ENCODE data around the gene CCDC12. TPM values are rescaled to one million over a fixed set of nuclear protein-coding genes. Genes with fewer than 3 reads are reported as not detected.

Gene CCDC12
- total and polyA plus RNA-seq, 12 donors, result 33.2 to 145 (median 70.0) TPM

- no peak for DNase-seq
- Histone ChIP-seq H3K4me1 (replicated peaks in 1 of 2) (peaks cover 9 to 22% of the 10 kb centered on the region in 2 donors), H3K27ac (peak overlapping the region in 1 of 5 donors; percentile 40), H3K4me3 (no peak overlapping the region), H3K27me3 (peaks cover 11% of the 10 kb centered on the region), H3K36me3 (replicated peaks in 1 of 2) (no peaks in the 10 kb centered on the region), H3K9me3 (replicated peaks in 1 of 3) (no peaks in the 10 kb centered on the region)
- intact Hi-C loops (cut with DNase I), result loop anchor here in 1 of 2 donors (2.0 kb wide), 1 partner anchor 189 kb away; no protein-coding TSS in a partner anchor
- TF ChIP-seq CTCF (IDR thresholded peaks at IDR 0.05) (no peak), POLR2A (IDR thresholded peaks at IDR 0.05) (no peak)
- 77 to 86% (median 84%) methylated on average over 4 to 6 of the region's 6 CpGs for WGBS, 4 donors
Measured at GRCh38 chr3:46894256-46894655, 82.3 kb downstream of the CCDC12 start.

GRCh38 chr3:46893763-46894162, 82.8 kb downstream of the CCDC12 start:
- Histone ChIP-seq H3K9me3 (replicated peaks in 1 of 3) (no peaks in the 10 kb centered on the region), H3K4me3 (no peak overlapping the region), H3K4me1 (replicated peaks in 1 of 2) (peaks cover 9 to 20% of the 10 kb centered on the region in 2 donors), H3K36me3 (replicated peaks in 1 of 2) (no peaks in the 10 kb centered on the region), H3K27ac (peak overlapping the region in 1 of 5 donors; percentile 72), H3K27me3 (peaks cover 11% of the 10 kb centered on the region)
- TF ChIP-seq POLR2A (IDR thresholded peaks at IDR 0.05), result no peak
- DNase-seq, result no peak
- intact Hi-C loops (cut with DNase I), result loop anchor here in 1 of 2 donors (2.0 kb wide), 1 partner anchor 189 kb away; no protein-coding TSS in a partner anchor
- WGBS, 4 donors, result 61 to 67% (median 65%) methylated on average over 4 to 9 of the region's 9 CpGs

- peak overlapping the region in 1 of 5 donors; percentile 72 for H3K27ac ChIP-seq
Measured at GRCh38 chr3:46893146-46893748, 83.3 kb downstream of the CCDC12 start.

GRCh38 chr3:46892285-46893145, 84.0 kb downstream of the CCDC12 start:
- H3K4me3 ChIP-seq, result peak overlapping the region in 1 of 4 donors; percentile 26
- no peaks in the 10 kb centered on the region for H3K9me3 ChIP-seq (replicated peaks in 1 of 3)
- H3K4me1 ChIP-seq (replicated peaks in 1 of 2), result peaks cover 9 to 20% of the 10 kb centered on the region in 2 donors
- TF ChIP-seq POLR2A (IDR thresholded peaks at IDR 0.05) (no peak), CTCF (IDR thresholded peaks at IDR 0.05) (peak in 1 of 6 experiments; percentile 5)
- DNase-seq, result peak; percentile 70 to 86 (median 81)
- WGBS, 4 donors, result 6 to 44% (median 9%) methylated on average over 7 to 58 of the region's 58 CpGs
- H3K36me3 ChIP-seq (replicated peaks in 1 of 2), result no peaks in the 10 kb centered on the region
- H3K27ac ChIP-seq, result peak overlapping the region in 1 of 5 donors; percentile 72
- intact Hi-C loops (cut with DNase I), result no loop called here
- H3K27me3 ChIP-seq, result no peaks in the 10 kb centered on the region

More at GRCh38 chr3:46893146-46893748, 83.3 kb downstream of the CCDC12 start:
- intact Hi-C loops (cut with DNase I), result no loop called here
- Histone ChIP-seq H3K4me1 (replicated peaks in 1 of 2) (peaks cover 9 to 20% of the 10 kb centered on the region in 2 donors), H3K36me3 (replicated peaks in 1 of 2) (no peaks in the 10 kb centered on the region), H3K4me3 (peak overlapping the region in 1 of 4 donors; percentile 26), H3K9me3 (replicated peaks in 1 of 3) (no peaks in the 10 kb centered on the region), H3K27me3 (peaks cover 6% of the 10 kb centered on the region)
- no peak for DNase-seq
- TF ChIP-seq CTCF (IDR thresholded peaks at IDR 0.05) (no peak), POLR2A (IDR thresholded peaks at IDR 0.05) (no peak)
- 50 to 67% (median 65%) methylated on average over 5 to 6 of the region's 6 CpGs for WGBS, 4 donors

Data from adrenal gland (tissue), 12 donors.